ENCODE results near the gene PFKFB1. TPM values are rescaled to one million over a fixed set of nuclear protein-coding genes. Genes with fewer than 3 reads are reported as not detected.

The PFKFB1 gene
- polyA plus RNA-seq, 1 donor (not counting 4 experiments of a cell fraction or from before 2014, with no cell fraction given) = 0.33 TPM

DNA sequence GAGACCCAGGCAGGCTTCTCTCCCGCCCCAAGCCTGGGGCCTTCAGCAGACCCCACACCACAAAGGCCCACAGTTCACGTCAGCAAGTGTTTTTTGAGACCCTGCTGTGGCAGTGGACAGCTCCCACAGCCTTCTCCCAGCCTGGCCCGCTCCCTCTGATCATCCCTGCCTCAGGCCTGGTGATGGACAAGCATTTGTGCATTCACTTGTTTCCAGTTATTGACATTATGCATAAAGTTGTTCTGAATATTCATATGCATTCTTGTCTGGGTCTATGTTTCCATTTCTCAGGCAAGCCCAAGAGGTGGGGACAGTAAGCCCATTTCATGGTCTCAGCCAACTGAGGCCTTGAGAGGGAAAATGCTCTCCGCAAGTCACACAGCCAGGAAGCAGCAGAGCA lies 58.7 kb downstream of the PFKFB1 start:
- H3K9me3 ChIP-seq (ENCODE audit: control insufficient read depth, low read depth, low read length) = no peaks in the 10 kb centered on the region
- no peak overlapping the region for H2AFZ ChIP-seq (ENCODE audit: control insufficient read depth, low read length)
- no peak overlapping the region for H3K9ac ChIP-seq (ENCODE audit: control insufficient read depth, extremely low read depth, insufficient read depth, low read length)
- DNase-seq (ENCODE audit: low read depth, low spot score) = no peak
- H3K36me3 ChIP-seq (ENCODE audit: control insufficient read depth in 2 of 2, extremely low read depth in 1 of 2, insufficient read depth in 2 of 2, low read length in 2 of 2) = no peaks in the 10 kb centered on the region
- no peaks in the 10 kb centered on the region for H3K27me3 ChIP-seq (ENCODE audit: control insufficient read depth, extremely low read depth, insufficient read depth, low read length)
- FAIRE-seq = no peak
- dilution Hi-C loops (cut with MboI; ENCODE audit: extremely low pct_ligation_motif_present, low sequenced_read_pairs) = no loop called here
- TF ChIP-seq EZH2 (IDR thresholded peaks at IDR 0.05; ENCODE audit: low read length) = no peak
- TF ChIP-seq, protein P1, sequence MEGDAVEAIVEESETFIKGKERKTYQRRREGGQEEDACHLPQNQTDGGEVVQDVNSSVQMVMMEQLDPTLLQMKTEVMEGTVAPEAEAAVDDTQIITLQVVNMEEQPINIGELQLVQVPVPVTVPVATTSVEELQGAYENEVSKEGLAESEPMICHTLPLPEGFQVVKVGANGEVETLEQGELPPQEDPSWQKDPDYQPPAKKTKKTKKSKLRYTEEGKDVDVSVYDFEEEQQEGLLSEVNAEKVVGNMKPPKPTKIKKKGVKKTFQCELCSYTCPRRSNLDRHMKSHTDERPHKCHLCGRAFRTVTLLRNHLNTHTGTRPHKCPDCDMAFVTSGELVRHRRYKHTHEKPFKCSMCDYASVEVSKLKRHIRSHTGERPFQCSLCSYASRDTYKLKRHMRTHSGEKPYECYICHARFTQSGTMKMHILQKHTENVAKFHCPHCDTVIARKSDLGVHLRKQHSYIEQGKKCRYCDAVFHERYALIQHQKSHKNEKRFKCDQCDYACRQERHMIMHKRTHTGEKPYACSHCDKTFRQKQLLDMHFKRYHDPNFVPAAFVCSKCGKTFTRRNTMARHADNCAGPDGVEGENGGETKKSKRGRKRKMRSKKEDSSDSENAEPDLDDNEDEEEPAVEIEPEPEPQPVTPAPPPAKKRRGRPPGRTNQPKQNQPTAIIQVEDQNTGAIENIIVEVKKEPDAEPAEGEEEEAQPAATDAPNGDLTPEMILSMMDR (optimal IDR thresholded peaks at IDR 0.05 in 1 of 3, IDR thresholded peaks at IDR 0.05 in 1 of 3, conservative IDR thresholded peaks at IDR 0.05 in 1 of 3; ENCODE audit: extremely low read depth in 1 of 3, insufficient read depth in 2 of 3, low read length in 3 of 3) = no peak
- H3K79me2 ChIP-seq (ENCODE audit: control insufficient read depth, insufficient read depth, low read length) = no peaks in the 10 kb centered on the region
- H3K4me3 ChIP-seq (ENCODE audit: control insufficient read depth in 2 of 3, extremely low read depth in 1 of 3, insufficient read depth in 2 of 3, low read depth in 1 of 3, low read length in 3 of 3) = no peak overlapping the region
- H3K27ac ChIP-seq (ENCODE audit: control insufficient read depth, insufficient read depth, low read length) = no peak overlapping the region
- H3K9me1 ChIP-seq (ENCODE audit: control insufficient read depth, extremely low read depth, insufficient read depth, low read length) = no peaks in the 10 kb centered on the region
- no peaks in the 10 kb centered on the region for H4K20me1 ChIP-seq (ENCODE audit: control insufficient read depth, extremely low read depth, insufficient read depth, low read length)
- no peak overlapping the region for H3K4me2 ChIP-seq (ENCODE audit: control insufficient read depth, extremely low read depth, insufficient read depth, low read depth, low read length)
- no peaks in the 10 kb centered on the region for H3K4me1 ChIP-seq (ENCODE audit: control insufficient read depth, extremely low read depth, insufficient read depth, low read length)

DNA sequence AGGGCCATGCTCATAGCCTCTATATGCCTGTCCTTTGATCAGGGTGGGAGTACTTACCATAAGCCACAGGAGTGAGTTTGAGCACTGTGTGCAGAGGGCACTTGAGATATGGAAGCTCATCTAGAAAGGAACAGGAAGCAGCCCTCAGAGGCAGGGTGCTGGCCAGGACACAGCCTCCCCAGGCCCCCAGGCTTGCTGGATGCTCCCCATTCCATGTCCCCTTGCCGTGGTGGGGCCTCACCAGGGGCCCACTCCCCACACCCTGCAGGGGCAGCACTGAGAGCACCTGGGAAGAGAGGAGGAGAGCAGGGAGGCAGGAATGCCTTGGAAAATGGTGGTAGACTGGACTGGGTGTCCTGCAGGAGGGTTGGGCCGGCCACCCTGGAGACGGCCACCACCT lies 59.1 kb downstream of the PFKFB1 start:
- Histone ChIP-seq H3K27ac (ENCODE audit: control insufficient read depth, insufficient read depth, low read length) (no peak overlapping the region), H4K20me1 (ENCODE audit: control insufficient read depth, extremely low read depth, insufficient read depth, low read length) (no peaks in the 10 kb centered on the region), H3K4me3 (ENCODE audit: control insufficient read depth in 2 of 3, extremely low read depth in 1 of 3, insufficient read depth in 2 of 3, low read depth in 1 of 3, low read length in 3 of 3) (no peak overlapping the region), H3K4me1 (ENCODE audit: control insufficient read depth, extremely low read depth, insufficient read depth, low read length) (no peaks in the 10 kb centered on the region), H3K79me2 (ENCODE audit: control insufficient read depth, insufficient read depth, low read length) (no peaks in the 10 kb centered on the region), H2AFZ (ENCODE audit: control insufficient read depth, low read length) (no peak overlapping the region), H3K36me3 (ENCODE audit: control insufficient read depth in 2 of 2, extremely low read depth in 1 of 2, insufficient read depth in 2 of 2, low read length in 2 of 2) (no peaks in the 10 kb centered on the region), H3K27me3 (ENCODE audit: control insufficient read depth, extremely low read depth, insufficient read depth, low read length) (no peaks in the 10 kb centered on the region), H3K9me1 (ENCODE audit: control insufficient read depth, extremely low read depth, insufficient read depth, low read length) (no peaks in the 10 kb centered on the region), H3K4me2 (ENCODE audit: control insufficient read depth, extremely low read depth, insufficient read depth, low read depth, low read length) (no peak overlapping the region), H3K9ac (ENCODE audit: control insufficient read depth, extremely low read depth, insufficient read depth, low read length) (no peak overlapping the region), H3K9me3 (ENCODE audit: control insufficient read depth, low read depth, low read length) (no peaks in the 10 kb centered on the region)
- no peak for FAIRE-seq
- DNase-seq (ENCODE audit: low read depth, low spot score) = no peak
- no peak for TF ChIP-seq EZH2 (IDR thresholded peaks at IDR 0.05; ENCODE audit: low read length)
- TF ChIP-seq, protein P1 (optimal IDR thresholded peaks at IDR 0.05 in 1 of 3, IDR thresholded peaks at IDR 0.05 in 1 of 3, conservative IDR thresholded peaks at IDR 0.05 in 1 of 3; ENCODE audit: extremely low read depth in 1 of 3, insufficient read depth in 2 of 3, low read length in 3 of 3) = no peak
- dilution Hi-C loops (cut with MboI; ENCODE audit: extremely low pct_ligation_motif_present, low sequenced_read_pairs) = no loop called here
